K562 (cell line): ENCODE measurements around the gene FRMPD3. TPM values are rescaled to one million over a fixed set of nuclear protein-coding genes. Genes with fewer than 3 reads are reported as not detected.
"Not testable (repeated sequence)": the region's sequence is repeated elsewhere in the genome, so short reads cannot be mapped to it uniquely, and the experiment has no call there.

Experiments
- ATAC-seq: fragments of 200-7000 bp; cut with Tn5 transposase; 3 replicates; pipeline ENCODE4 v1.9.1; 2020; ENCODE audit warnings: moderate library complexity
- BruUV-seq: library from RNA; stranded (reverse); fragments of 400-500 nt; replicated peaks from 2 replicates; lab custom pipeline; 2021; lab: Mats Ljungman, UMichigan
- CTCF ChIA-PET: fragments of 300-600 bp; formaldehyde crosslinking; extraction: SDS; loops from one replicate; lab custom pipeline; 2021; ENCODE audit warnings: low intra/inter-chr PET ratio; lab: Yijun Ruan, JAX
- POLR2A ChIA-PET: fragments of 300-600, 350-650 bp; sonication (Branson Sonifier 250); formaldehyde crosslinking; extraction: SDS; loops from one replicate; lab custom pipeline; 2021; ENCODE audit warnings: antibody characterized with exemption, inconsistent platforms; lab: Yijun Ruan, JAX
- DNase-seq, 4 experiments: peaks; one replicate each; pipeline versions ENCODE4 v3.0.0 to v3.0.0-alpha.2; 2011 to 2018; ENCODE audit warnings: low spot score in 3 of 4, mixed read lengths in 3 of 4; ENCODE audit errors: extremely low read depth in 1 of 4
- FAIRE-seq: peaks from 2 replicates; lab custom pipeline; 2011; peaks lifted over from hg19 to GRCh38; lab: Jason Lieb, UNC
- H2AFZ ChIP-seq: 2 replicates; pipeline ENCODE4 v1.6.0; 2011; ENCODE audit warnings: low read depth, low read length, control low read depth, inconsistent platforms
- H3K27ac ChIP-seq: fragments of 200-600 bp; 3 replicates; pipeline ENCODE4 v1.8.0; 2011; ENCODE audit warnings: low read depth, mild to moderate bottlenecking, control low read depth, inconsistent platforms, low read length, moderate library complexity, mixed read lengths; ENCODE audit errors: extremely low read depth
- H3K27me3 ChIP-seq, 2 experiments: fragments of 300-600 bp in 1 of 2; 2 replicates in 1 of 2; 3 replicates in 1 of 2; pipeline versions ENCODE4 v1.6.0 to v1.8.0; 2011; ENCODE audit warnings: inconsistent platforms in 2 of 2, low read length in 2 of 2, mild to moderate bottlenecking in 1 of 2, mixed read lengths in 1 of 2, moderate library complexity in 1 of 2; ENCODE audit not compliant: control insufficient read depth in 2 of 2, insufficient read depth in 2 of 2
- H3K36me3 ChIP-seq: fragments of 300-600 bp; 3 replicates; pipeline ENCODE4 v1.8.0; 2011; ENCODE audit warnings: mild to moderate bottlenecking, low read length, inconsistent platforms; ENCODE audit not compliant: control insufficient read depth, insufficient read depth
- H3K4me1 ChIP-seq, 2 experiments: fragments of 200-600 bp in 1 of 2; replicated peaks in 1 of 2; 2 replicates in 1 of 2; 3 replicates in 1 of 2; pipeline versions ENCODE4 v1.5.1 to v1.8.0; 2011; ENCODE audit warnings: inconsistent platforms in 2 of 2, low read length in 2 of 2, mild to moderate bottlenecking in 1 of 2, mixed read lengths in 1 of 2, moderate library complexity in 1 of 2; ENCODE audit not compliant: control insufficient read depth in 2 of 2, insufficient read depth in 2 of 2
- H3K4me2 ChIP-seq: 2 replicates; pipeline ENCODE4 v1.6.1; 2011; ENCODE audit warnings: low read length, control low read depth, inconsistent platforms, mixed read lengths; ENCODE audit not compliant: insufficient read depth
- H3K4me3 ChIP-seq: fragments of 200-600 bp; sonication (generic), shearing (Covaris generic); 2 replicates; pipeline ENCODE4 v1.5.1; 2016; ENCODE audit warnings: control low read depth, inconsistent platforms
- H3K79me2 ChIP-seq: fragments of 200-600 bp; 3 replicates; pipeline ENCODE4 v1.8.0; 2011; ENCODE audit warnings: low read length, inconsistent platforms; ENCODE audit not compliant: control insufficient read depth, insufficient read depth
- H3K9ac ChIP-seq, 2 experiments: 2 replicates each; pipeline versions ENCODE4 v1.6.0 to v1.6.1; 2011; ENCODE audit warnings: low read depth in 2 of 2, low read length in 2 of 2, control low read depth in 1 of 2, inconsistent platforms in 1 of 2, mild to moderate bottlenecking in 1 of 2, mixed read lengths in 1 of 2; ENCODE audit not compliant: insufficient read depth in 1 of 2
- H3K9me1 ChIP-seq: one replicate; pipeline ENCODE4 v1.6.0; 2011; ENCODE audit warnings: inconsistent platforms, mild to moderate bottlenecking, low read length, moderate library complexity; ENCODE audit not compliant: control insufficient read depth, insufficient read depth
- H3K9me3 ChIP-seq: replicated peaks from 2 replicates; pipeline ENCODE4 v1.5.1; 2011; ENCODE audit warnings: low read depth, low read length, inconsistent platforms; ENCODE audit not compliant: control insufficient read depth, insufficient read depth
- H4K20me1 ChIP-seq: replicated peaks from 2 replicates; pipeline ENCODE4 v1.6.1; 2011; ENCODE audit warnings: low read length, inconsistent platforms, mixed read lengths; ENCODE audit not compliant: control insufficient read depth, insufficient read depth
- CTCF ChIP-seq, 3 experiments: IDR thresholded peaks in 2 of 3; conservative IDR thresholded peaks in 1 of 3; 2 replicates each; pipeline ENCODE4 v1.5.1; 2011 to 2012; ENCODE audit warnings: low read length in 3 of 3, mild to moderate bottlenecking in 3 of 3, control low read depth in 2 of 3, improper control_type of control experiment in 1 of 3, inconsistent platforms in 1 of 3, low read depth in 1 of 3, mixed read lengths in 1 of 3, moderate library complexity in 1 of 3; ENCODE audit not compliant: insufficient read depth in 2 of 3
- SOX6 ChIP-seq: fragments of 450-650 bp; IDR thresholded peaks from 2 replicates; pipeline ENCODE4 v1.6.1; 2014; ENCODE audit warnings: mild to moderate bottlenecking
- WGBS: fragments of 100-300 bp; shearing (Covaris generic); methylation state at CpG from one replicate; pipeline ENCODE4 v1.1.6; 2016; ENCODE audit warnings: low coverage, mixed read lengths; ENCODE audit not compliant: insufficient coverage; ENCODE audit errors: missing lambda C conversion rate; 5-methylcytosine and 5-hydroxymethylcytosine counted together
- in situ Hi-C: fragments of 300-500 bp; cut with MboI; formaldehyde crosslinking; loops from 4 replicates; pipeline ENCODE4 v1.15.0; 2018; ENCODE audit warnings: inconsistent platforms, mixed read lengths
- intact Hi-C: fragments of 100-400 bp; cut with micrococcal nuclease; formaldehyde crosslinking; loops from 2 replicates; pipeline ENCODE4 v1.14.2; 2022
- polyA plus RNA-seq, 8 experiments: library from polyadenylated mRNA; depleted of rRNA in 4 of 8; stranded (reverse) in 5 of 8; unstranded in 3 of 8; fragments of >200 nt; fragmentation: Nextera tagmentation in 2 of 8; fragmentation: Illumina TruSeq in 1 of 8; extraction: Ambion mirVana in 2 of 8; extraction: Trizol in 1 of 8; gene quantifications; 2 replicates each; pipeline versions ENCODE4 v1.2.1 to v1.2.3, GENCODE V29; 2011 to 2014; ENCODE audit warnings: inconsistent platforms in 1 of 8, missing spikeins in 1 of 8
- total RNA-seq, 7 experiments: library from RNA; depleted of rRNA in 6 of 7; stranded (reverse); fragments of >200 nt in 6 of 7; fragmentation: Illumina TruSeq in 2 of 7; extraction: Trizol in 2 of 7; gene quantifications; 2 replicates each; pipeline versions ENCODE4 v1.2.1 to v1.2.3, GENCODE V29; 2011 to 2021; ENCODE audit warnings: low replicate concordance in 1 of 7

FRMPD3 gene
- total and polyA plus RNA-seq, 9 of the 15 experiments (the other 6 are each of a cell fraction or from before 2014, with no cell fraction given): not detected

- Histone ChIP-seq H4K20me1 (no peaks in the 10 kb centered on the region), H3K79me2 (no peaks in the 10 kb centered on the region), H3K4me1 (no peaks in the 10 kb centered on the region), H3K4me3 (no peak overlapping the region), H2AFZ (no peak overlapping the region), H3K9me3 (no peaks in the 10 kb centered on the region), H3K9ac (no peak overlapping the region), H3K4me2 (no peak overlapping the region), H3K27me3 (no peaks in the 10 kb centered on the region), H3K9me1 (no peaks in the 10 kb centered on the region), H3K36me3 (no peaks in the 10 kb centered on the region), H3K27ac (no peak overlapping the region)
- no peak for FAIRE-seq
- POLR2A ChIA-PET: interaction anchor here (0.6 to 0.7 kb wide), 2 partner anchors 270 to 372 kb away, joined by 3 read pairs; no protein-coding TSS in a partner anchor
- intact Hi-C loops: no loop called here
- no TSS peak for BruUV-seq
- CTCF ChIA-PET: no interaction called here
- 3% methylated on average over 6 of the region's 7 CpGs for WGBS
- in situ Hi-C loops: no loop called here
- peak; percentile 60; the same call in 2 of the 3 replicates for ATAC-seq
- peak in 1 of 4 experiments; percentile 3 for DNase-seq
- TF ChIP-seq SOX6 (no peak), CTCF (IDR thresholded peaks at IDR 0.05 in 2 of 3, conservative IDR thresholded peaks at IDR 0.05 in 1 of 3; ENCODE audit: insufficient read depth in 2 of 3, low read depth in 1 of 3, low read length in 3 of 3) (peak in 2 of 3 experiments; percentile 9 to 17; a peak in 1 of 6 replicates)
Measured at GRCh38 chrX:107470971-107471370, 21.5 kb downstream of the FRMPD3 start.

- H3K79me2 ChIP-seq, intact Hi-C loops, H3K4me3 ChIP-seq, CTCF ChIA-PET, H3K4me2 ChIP-seq, H3K9ac ChIP-seq, H3K27me3 ChIP-seq, ATAC-seq, FAIRE-seq, H4K20me1 ChIP-seq, H3K27ac ChIP-seq, H3K4me1 ChIP-seq, DNase-seq, H3K36me3 ChIP-seq, BruUV-seq, H3K9me1 ChIP-seq, H3K9me3 ChIP-seq, in situ Hi-C loops, H2AFZ ChIP-seq: not testable (repeated sequence)
- WGBS: 0% methylated on average over 4 of the region's 4 CpGs
- POLR2A ChIA-PET: interaction anchor here (0.6 to 0.7 kb wide), 2 partner anchors 269 to 372 kb away, joined by 3 read pairs; no protein-coding TSS in a partner anchor
Measured at GRCh38 chrX:107471420-107471819, 22.0 kb downstream of the FRMPD3 start.
